IPS-11a (cell line): ENCODE data around the gene TTC33.
"Not testable (repeated sequence)": the region's sequence is repeated elsewhere in the genome, so short reads cannot be mapped to it uniquely, and the experiment has no call there.

ENCODE experiments used
- H3K4me3 ChIP-seq: one replicate; pipeline ENCODE4 v1.5.1; 2013; ENCODE audit warnings: low read depth, low read length, control low read depth

TTC33 gene

DNA sequence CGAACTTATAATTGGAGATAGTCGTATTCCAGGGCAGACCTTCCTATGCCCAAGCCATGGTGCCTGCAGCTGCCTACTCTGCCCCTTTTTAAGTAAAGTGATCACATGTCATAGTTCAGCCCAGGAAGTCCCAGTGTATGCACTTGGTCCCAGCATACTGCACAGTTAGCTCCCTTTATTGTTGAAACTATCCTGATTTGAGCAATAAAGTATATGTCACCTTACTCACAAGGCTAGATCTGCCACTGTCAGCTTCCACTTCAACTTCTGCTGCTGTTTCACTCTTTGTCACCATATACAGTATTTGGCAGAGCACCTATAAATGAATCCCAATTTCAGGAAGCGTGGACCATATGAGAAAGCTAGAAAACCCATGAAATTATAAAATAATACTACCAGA lies 179.8 kb downstream of the TTC33 start:
- H3K4me3 ChIP-seq, result no peak overlapping the region

- H3K4me3 ChIP-seq, result no peak overlapping the region
Measured at GRCh38 chr5:40575411-40575810, 180.3 kb downstream of the TTC33 start.

- no peak overlapping the region for H3K4me3 ChIP-seq
Measured at GRCh38 chr5:40572937-40573336, 182.8 kb downstream of the TTC33 start.

- no peak overlapping the region for H3K4me3 ChIP-seq
Measured at GRCh38 chr5:40572391-40572790, 183.4 kb downstream of the TTC33 start.

DNA sequence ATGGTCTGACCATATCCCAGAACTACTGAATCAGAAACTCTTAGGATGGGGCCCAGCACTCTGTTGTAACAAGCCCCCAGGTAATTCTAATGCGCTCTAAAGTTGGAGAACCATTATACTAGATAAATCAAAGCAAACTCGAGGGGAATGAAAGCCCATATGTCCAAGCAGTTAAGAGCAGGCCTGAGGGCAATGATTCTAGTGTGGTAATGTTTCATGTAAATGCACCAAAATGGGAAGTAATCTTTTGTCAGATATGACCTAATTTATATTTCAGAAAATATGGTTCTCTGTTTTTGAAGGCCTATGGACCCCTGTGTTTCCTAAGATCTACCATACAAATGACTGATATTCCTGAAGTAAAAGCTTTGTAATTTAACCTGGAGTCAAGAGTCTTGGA lies 184.0 kb downstream of the TTC33 start:
- H3K4me3 ChIP-seq, result no peak overlapping the region

DNA sequence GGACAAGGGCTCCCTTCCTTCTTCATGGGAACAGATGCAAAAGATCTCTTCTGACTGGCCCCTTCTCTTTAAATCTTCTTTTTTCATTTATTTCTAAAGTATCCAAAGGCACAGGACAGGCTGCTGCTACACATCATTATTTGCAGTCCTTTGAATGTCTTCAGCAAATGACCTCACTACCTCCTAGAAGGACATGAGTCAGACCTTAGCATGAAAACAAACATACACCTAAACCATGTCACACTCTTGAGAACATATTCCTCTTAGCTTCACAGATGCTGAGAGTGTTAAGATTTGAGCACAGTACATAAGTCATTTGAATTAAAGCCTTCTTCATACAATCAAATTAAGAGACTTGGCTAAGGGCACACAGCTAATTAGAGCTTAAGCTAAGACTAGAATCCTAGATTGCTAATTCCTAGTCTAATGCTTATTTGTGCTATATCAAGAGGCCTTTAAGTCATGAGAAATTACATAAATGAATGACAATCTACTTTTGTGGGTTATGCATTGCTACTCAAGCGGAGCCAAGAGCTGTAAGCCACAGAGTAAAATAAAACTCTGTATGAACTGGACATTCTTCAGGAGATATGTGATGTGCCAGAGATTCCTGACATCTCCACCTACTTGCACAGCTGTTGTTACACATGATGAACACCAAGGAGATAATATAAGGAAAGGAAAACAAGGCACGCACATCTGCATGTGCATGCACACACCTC lies 185.2 kb downstream of the TTC33 start:
- no peak overlapping the region for H3K4me3 ChIP-seq

GRCh38 chr5:40569546-40570270 lies 186.1 kb downstream of the TTC33 start:
- H3K4me3 ChIP-seq, result no peak overlapping the region

GRCh38 chr5:40568548-40568947 lies 187.2 kb downstream of the TTC33 start:
- no peak overlapping the region for H3K4me3 ChIP-seq

- H3K4me3 ChIP-seq, result not testable (repeated sequence)
Measured at GRCh38 chr5:40563173-40563572, 192.6 kb downstream of the TTC33 start.

DNA sequence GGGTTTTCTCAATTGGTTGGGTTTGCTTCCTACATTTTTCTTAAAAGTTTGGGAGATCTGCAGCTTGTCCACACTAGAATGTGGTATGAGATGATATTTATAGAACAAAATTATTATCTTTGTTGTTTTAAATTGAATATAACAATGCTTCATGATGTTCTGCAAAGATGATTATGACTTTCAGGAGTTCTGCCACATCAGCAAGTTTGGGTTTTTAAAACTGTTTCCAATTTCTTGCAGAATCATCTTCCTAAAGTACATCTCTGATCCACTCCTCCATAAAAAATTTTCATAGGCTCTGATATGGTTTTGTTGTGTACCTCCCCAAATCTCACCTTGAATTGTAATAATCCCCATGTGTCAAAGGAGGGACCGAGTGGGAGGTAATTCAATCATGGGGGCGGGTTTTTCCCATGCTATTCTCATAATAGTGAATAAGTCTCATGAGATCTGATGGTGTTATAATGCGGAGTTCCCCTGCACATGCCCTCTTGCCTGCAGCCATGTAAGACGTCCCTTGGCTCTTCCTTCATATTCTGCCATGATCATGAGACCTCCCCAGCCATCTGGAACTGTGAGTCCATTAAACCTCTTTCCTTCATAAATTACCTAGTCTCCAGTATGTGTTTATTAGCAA lies 195.2 kb downstream of the TTC33 start:
- H3K4me3 ChIP-seq, result no peak overlapping the region

DNA sequence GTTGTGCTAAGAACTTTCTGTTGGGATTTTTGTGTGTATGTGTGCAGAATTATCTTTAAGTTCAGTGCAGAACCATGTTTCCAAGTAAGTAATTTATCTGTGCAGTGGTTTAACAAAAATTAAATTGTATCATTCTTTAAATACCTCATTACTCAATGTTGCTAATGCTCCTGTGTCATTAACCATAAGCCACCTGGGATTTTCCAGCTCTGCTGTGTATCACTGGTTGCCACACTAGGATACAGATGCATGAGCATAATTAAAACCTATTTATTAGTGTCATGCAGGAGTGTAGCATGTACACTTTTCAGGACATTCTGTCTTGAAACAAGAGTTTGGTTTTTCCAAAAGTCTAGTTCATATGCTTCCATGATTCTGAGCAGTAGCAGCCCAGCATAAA lies 196.5 kb downstream of the TTC33 start:
- no peak overlapping the region for H3K4me3 ChIP-seq

DNA sequence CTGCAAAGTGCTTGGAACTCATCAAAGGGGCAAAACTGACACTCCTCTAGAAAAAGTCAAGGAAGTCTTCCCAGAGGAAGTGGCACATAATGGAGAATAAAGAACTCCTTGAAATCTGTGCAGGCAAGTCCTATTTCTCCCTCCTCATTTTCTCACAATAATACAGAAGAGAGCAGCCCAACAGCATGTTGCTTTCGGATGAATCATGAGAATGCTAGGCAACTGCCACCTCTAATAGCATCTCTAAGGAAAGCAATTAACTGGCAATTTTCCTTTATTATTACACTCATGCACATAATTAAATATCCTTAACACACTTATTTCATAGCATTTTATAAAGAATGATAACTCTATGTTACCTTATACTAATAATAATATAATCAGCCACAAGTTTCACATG lies 198.3 kb downstream of the TTC33 start:
- H3K4me3 ChIP-seq, result no peak overlapping the region

DNA sequence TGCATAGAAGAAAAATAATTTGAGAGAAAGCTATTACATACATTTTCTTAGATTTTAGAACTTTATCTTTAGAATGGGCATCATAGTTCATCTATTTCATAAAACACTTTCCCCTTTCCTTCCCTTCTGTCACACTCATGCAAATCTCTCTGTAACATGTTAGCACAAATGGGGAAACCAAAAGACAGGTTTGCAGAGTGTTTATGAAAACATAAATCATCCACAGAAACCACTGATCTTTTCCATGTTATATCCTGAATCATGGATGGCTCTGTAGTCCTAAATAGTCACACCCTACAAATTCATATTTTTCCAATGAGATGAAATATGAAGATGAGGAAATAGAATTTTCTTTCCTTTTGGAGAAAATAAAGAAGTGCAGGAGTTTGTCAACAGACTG lies 198.9 kb downstream of the TTC33 start:
- no peak overlapping the region for H3K4me3 ChIP-seq

DNA sequence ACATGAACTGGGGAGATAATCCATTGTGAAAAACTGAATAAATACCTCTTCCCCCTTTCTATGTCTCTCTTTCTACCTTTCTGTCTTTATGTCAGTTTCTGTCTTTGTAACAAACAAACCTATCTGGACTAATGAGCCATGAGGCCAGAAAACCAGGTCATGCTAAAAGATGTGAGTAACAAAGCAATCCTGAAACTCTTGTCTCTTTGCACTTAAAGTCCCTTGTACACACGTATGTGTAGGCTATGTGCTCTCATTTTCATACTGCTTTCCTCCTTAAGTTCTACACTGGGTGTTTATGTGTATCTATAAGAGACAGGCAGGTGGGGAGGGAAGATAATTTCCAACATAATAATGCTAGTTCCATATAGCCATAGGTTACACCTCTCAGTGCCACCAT lies 199.9 kb downstream of the TTC33 start:
- H3K4me3 ChIP-seq, result no peak overlapping the region

- no peak overlapping the region for H3K4me3 ChIP-seq
Measured at GRCh38 chr5:40554813-40555212, 200.9 kb downstream of the TTC33 start.

DNA sequence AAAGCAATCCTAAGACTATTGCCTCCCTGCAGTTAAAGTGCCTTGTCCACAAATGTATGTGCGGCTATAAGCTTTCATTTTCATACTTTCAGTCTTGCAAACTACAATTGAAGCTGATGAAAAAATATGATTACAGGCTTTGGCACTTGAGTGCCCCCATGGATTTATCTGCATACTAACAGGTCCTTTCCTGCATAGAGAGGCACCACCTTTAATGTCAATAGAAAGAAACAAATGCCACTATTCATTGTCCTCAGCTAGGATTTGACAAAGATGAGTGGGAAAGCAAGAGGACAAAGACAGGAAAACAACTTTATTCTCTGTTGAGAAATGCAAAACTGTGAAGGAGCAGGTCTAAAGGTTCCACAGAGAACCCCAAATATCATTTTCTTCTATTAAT lies 201.7 kb downstream of the TTC33 start:
- H3K4me3 ChIP-seq, result no peak overlapping the region

DNA sequence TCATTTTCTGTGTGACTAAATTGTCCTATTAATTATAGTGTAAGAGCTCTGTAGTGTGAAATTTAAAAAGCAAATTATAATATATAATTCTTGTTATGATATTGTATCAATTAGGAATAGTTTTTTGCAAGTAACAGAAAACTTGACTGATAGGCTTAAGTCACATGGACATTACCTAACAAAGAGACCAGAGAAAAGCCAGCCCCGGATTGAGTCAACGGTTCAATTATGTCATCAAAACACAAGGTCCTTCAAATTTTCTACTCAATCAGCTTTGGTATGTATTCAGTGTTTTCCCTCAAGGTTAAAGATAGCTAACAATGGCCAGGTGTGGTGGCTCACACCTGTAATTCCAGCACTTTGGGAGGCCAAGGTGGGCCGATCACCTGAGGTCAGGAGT lies 202.8 kb downstream of the TTC33 start:
- no peak overlapping the region for H3K4me3 ChIP-seq

- H3K4me3 ChIP-seq, result no peak overlapping the region
Measured at GRCh38 chr5:40551496-40552491, 204.0 kb downstream of the TTC33 start.

- H3K4me3 ChIP-seq, result no peak overlapping the region
Measured at GRCh38 chr5:40550481-40550880, 205.3 kb downstream of the TTC33 start.

DNA sequence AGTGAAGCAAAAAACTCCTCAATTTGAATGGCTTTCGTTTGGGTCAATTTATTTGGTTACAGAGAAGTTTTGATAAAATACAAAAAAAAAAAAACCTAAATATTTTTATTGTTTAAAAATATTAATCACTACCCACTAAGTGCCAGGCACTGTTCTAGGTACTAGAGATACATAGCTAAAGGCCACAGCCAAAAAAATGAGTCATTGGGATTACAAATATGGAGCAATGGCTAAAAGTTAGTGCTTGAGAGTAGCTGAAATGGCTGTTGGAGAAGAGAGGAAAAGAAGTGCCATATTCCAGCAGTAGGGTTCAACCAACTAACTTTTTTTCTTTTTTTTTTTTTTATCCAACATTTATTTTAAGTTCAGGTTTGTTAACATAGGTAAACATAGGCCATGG lies 206.1 kb downstream of the TTC33 start:
- no peak overlapping the region for H3K4me3 ChIP-seq

GRCh38 chr5:40547994-40548575 lies 207.7 kb downstream of the TTC33 start:
- H3K4me3 ChIP-seq, result no peak overlapping the region
